ENCODE results near the gene GLA. TPM values are rescaled to one million over a fixed set of nuclear protein-coding genes. Genes with fewer than 3 reads are reported as not detected.

GLA gene
- total RNA-seq, 4 donors from 2014 or later = 13.2 to 30.2 (median 19.2) TPM

DNA sequence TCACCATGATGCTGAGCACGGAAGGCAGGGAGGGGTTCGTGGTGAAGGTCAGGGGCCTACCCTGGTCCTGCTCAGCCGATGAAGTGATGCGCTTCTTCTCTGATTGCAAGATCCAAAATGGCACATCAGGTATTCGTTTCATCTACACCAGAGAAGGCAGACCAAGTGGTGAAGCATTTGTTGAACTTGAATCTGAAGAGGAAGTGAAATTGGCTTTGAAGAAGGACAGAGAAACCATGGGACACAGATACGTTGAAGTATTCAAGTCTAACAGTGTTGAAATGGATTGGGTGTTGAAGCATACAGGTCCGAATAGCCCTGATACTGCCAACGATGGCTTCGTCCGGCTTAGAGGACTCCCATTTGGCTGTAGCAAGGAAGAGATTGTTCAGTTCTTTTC is 4.3 kb upstream of the GLA start:
- no peak for TF ChIP-seq POLR2A (IDR thresholded peaks at IDR 0.05)
- TF ChIP-seq, protein P1, sequence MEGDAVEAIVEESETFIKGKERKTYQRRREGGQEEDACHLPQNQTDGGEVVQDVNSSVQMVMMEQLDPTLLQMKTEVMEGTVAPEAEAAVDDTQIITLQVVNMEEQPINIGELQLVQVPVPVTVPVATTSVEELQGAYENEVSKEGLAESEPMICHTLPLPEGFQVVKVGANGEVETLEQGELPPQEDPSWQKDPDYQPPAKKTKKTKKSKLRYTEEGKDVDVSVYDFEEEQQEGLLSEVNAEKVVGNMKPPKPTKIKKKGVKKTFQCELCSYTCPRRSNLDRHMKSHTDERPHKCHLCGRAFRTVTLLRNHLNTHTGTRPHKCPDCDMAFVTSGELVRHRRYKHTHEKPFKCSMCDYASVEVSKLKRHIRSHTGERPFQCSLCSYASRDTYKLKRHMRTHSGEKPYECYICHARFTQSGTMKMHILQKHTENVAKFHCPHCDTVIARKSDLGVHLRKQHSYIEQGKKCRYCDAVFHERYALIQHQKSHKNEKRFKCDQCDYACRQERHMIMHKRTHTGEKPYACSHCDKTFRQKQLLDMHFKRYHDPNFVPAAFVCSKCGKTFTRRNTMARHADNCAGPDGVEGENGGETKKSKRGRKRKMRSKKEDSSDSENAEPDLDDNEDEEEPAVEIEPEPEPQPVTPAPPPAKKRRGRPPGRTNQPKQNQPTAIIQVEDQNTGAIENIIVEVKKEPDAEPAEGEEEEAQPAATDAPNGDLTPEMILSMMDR (IDR thresholded peaks at IDR 0.05) = no peak
- Histone ChIP-seq H3K27me3 (no peaks in the 10 kb centered on the region), H3K9me3 (no peaks in the 10 kb centered on the region), H3K4me1 (peaks cover 0 to 4% of the 10 kb centered on the region in 2 donors), H3K36me3 (no peaks in the 10 kb centered on the region), H3K27ac (no peak overlapping the region), H3K4me3 (no peak overlapping the region)
- DNase-seq = no peak
- intact Hi-C loops (cut with DNase I; ENCODE audit: low total_unique reads) = no loop called here

DNA sequence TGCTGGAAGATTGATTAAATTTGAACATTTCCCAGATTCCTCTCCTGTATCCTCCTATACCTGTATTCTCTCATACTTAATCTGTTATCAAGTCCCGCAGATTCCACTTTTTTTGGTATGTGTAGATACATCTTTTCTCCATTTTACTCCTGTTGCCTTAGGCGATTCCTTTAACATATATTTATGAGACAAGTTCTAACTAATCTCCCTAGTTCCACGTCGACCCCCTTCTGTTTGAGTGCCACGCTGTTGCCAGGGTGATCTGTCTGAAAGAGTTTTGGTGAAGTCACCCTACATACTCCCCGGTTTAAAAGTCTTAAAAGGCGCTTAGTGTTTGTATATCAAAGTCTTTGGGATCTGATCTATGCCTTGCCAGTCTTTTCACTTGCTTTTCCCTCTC is 2.7 kb upstream of the GLA start:
- peaks cover 0 to 4% of the 10 kb centered on the region in 2 donors for H3K4me1 ChIP-seq
- intact Hi-C loops (cut with DNase I; ENCODE audit: low total_unique reads) = no loop called here
- H3K9me3 ChIP-seq = no peaks in the 10 kb centered on the region
- H3K27ac ChIP-seq = peak overlapping the region in 1 of 2 donors; percentile 97
- H3K36me3 ChIP-seq = no peaks in the 10 kb centered on the region
- H3K27me3 ChIP-seq = no peaks in the 10 kb centered on the region
- H3K4me3 ChIP-seq = no peak overlapping the region
- no peak for TF ChIP-seq POLR2A (IDR thresholded peaks at IDR 0.05)
- TF ChIP-seq, protein P1 (IDR thresholded peaks at IDR 0.05) = no peak
- DNase-seq = no peak

DNA sequence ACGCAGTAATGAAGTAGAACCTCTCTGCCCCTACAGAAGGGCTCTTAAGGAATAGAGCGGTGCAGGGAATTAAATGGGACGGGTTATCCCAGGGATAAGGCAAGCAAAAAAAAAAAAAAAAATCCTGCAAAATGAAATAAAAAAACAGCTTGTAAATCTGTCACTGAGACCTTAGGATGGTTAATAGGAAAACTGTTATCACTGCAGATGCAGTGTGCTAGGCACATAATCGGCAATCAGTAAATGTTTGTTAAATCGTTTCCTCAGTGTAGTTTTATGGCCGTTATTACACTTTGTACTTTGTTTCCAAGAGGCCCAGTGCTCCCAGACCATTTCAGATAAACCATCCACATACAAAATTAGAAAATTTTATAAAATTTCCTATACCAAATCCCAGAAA is 1.3 kb upstream of the GLA start:
- TF ChIP-seq, protein P1 (IDR thresholded peaks at IDR 0.05) = no peak
- TF ChIP-seq POLR2A (IDR thresholded peaks at IDR 0.05) = no peak
- Histone ChIP-seq H3K27me3 (no peaks in the 10 kb centered on the region), H3K9me3 (no peaks in the 10 kb centered on the region), H3K4me1 (no peaks in the 10 kb centered on the region), H3K27ac (peak overlapping the region; percentile 93 to 97), H3K4me3 (peak overlapping the region; percentile 52 to 57), H3K36me3 (no peaks in the 10 kb centered on the region)
- intact Hi-C loops (cut with DNase I; ENCODE audit: low total_unique reads) = no loop called here
- no peak for DNase-seq

DNA sequence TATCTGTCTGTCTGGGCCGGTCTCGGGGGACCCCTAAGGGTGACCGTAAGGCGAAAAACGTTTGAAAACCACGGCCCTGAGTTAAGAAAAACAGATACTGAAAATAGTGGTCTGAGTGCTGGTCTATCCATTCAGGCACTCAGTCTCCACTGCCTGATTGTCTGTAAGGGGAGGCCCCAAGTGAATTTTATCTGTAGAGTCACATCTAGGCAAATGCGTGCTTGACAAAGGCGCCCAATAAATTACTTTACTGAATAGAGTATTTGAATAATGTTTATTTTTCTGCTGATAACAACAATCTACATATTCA is 762 bp upstream of the GLA start:
- H3K36me3 ChIP-seq = no peaks in the 10 kb centered on the region
- H3K27ac ChIP-seq = peak overlapping the region; percentile 93 to 97
- intact Hi-C loops (cut with DNase I; ENCODE audit: low total_unique reads) = no loop called here
- no peaks in the 10 kb centered on the region for H3K27me3 ChIP-seq
- peak overlapping the region; percentile 52 to 57 for H3K4me3 ChIP-seq
- H3K4me1 ChIP-seq = no peaks in the 10 kb centered on the region
- no peak for DNase-seq
- TF ChIP-seq, protein P1 (IDR thresholded peaks at IDR 0.05) = peak in 1 of 4 experiments; percentile 31
- no peak for TF ChIP-seq POLR2A (IDR thresholded peaks at IDR 0.05)
- no peaks in the 10 kb centered on the region for H3K9me3 ChIP-seq

DNA sequence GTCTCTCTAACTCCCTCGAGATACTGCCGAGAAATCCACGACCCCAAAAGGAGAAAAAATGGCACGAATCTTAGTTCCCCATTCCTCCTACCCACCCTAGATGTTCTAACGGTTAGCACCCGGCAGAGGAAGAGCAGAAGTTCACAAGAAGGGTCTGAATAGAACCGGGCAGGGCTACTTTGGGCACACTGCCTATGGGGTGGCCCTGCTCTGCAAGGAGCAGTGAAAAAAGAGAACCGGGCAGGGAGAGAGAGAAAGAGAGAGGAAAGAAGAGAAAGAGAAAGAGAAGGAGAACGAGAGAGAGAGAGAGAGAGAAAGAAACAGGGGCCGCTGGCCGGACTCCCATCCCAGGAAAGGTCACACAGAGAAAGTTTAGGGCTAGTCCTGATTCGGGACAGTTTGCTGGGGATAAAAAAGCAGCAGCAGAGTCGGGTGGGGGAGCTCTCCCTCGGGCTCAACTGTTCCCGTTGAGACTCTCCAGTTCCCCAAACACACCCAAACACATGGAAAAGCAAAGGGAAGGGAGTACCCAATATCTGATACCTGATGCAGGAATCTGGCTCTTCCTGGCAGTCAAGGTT is 468 bp downstream of the GLA start:
- Histone ChIP-seq H3K36me3 (no peaks in the 10 kb centered on the region), H3K27ac (peak overlapping the region; percentile 93 to 97), H3K27me3 (no peaks in the 10 kb centered on the region), H3K9me3 (no peaks in the 10 kb centered on the region), H3K4me1 (no peaks in the 10 kb centered on the region), H3K4me3 (peak overlapping the region; percentile 51 to 55)
- TF ChIP-seq, protein P1 (IDR thresholded peaks at IDR 0.05) = no peak
- TF ChIP-seq POLR2A (IDR thresholded peaks at IDR 0.05) = no peak
- DNase-seq = no peak
- intact Hi-C loops (cut with DNase I; ENCODE audit: low total_unique reads) = no loop called here

Measured in uterus (tissue), 4 donors.